ENCODE results near the gene TOR2A.

- TF ChIP-seq EZH2 (IDR thresholded peaks at IDR 0.05) (no peak), POLR2AphosphoS5 (IDR thresholded peaks at IDR 0.05; ENCODE audit: borderline replicate concordance, low read depth, low read length) (no peak), FOXP2 (optimal IDR thresholded peaks at IDR 0.05; ENCODE audit: control extremely low read depth, extremely low read length, insufficient read depth) (no peak)
Measured at GRCh38 chr9:127730799-127731410, 4.2 kb downstream of the TOR2A start.
